ENCODE data around the gene CELA3A.
"Not testable (repeated sequence)": the region's sequence is repeated elsewhere in the genome, so short reads cannot be mapped to it uniquely, and the experiment has no call there.

The CELA3A gene

DNA sequence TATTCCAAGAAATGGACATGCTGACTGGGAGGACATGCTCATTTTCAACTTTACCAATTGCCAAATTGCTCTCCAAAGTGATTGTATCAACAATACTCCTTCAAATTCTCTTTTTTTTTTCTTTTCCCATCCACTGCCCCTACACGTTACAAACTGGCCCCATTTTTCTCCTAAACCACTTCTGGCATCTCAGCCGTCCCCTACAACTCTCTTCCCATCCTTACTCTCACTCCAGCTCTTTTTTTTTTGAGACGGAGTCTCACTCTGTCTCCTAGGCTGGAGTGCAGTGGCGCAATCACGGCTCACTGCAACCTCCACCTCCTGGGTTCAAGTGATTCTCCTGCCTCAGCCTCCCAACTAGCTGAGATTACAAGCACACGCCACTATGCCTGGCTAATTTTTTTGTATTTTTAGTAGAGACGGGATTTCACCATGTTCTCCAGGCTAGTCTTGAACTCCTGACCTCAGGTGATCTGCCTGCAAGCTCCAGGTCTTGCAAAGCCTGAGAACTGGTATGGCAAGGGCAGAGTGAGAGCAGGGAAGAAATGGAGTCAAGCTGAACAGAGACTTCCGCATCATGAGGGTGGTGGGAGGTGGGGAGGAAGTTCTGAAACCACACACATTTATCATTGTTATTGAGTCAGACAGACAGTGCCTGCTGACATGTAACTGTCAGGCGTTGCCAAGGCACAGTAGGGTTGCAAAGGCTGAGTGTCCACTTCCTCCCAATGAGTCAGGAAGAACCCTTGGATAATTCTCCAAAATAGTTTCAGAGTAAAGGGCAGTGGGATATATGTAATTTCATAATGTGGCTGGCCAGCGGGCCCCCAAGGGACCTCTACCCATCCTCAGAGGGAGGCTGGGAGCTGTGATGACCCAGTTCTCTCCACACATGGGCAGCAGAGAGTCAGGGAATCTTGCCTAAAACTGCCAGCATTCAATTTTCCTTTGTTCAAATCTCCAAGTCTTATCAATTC is 17.4 kb downstream of the CELA3A start:
- in situ Hi-C loops (cut with MboI; ENCODE audit: low sequenced_read_pairs) = no loop called here

DNA sequence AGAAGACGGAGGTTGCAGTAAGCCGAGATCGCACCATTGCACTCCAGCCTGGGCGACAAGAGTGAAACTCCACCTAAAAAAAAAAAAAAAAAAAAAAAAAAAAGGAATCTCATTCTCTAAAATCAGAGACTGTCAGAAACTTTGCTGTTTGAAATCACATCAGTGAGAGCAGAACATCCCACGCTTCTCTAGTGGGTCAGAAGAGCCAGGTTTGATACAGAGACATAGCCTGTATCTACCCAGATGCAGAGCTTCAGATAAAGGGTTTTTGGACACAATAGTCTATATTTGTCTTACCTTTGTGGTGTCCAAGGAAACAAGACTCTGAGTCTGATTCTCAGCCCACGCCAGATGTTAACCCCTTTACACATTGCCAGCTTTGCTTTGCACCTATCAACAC is 19.6 kb downstream of the CELA3A start:
- in situ Hi-C loops (cut with MboI; ENCODE audit: low sequenced_read_pairs) = no loop called here

- in situ Hi-C loops (cut with MboI; ENCODE audit: low sequenced_read_pairs) = no loop called here
These were observed 23.3 kb downstream of the CELA3A start for GRCh38 chr1:22024485-22025367.

DNA sequence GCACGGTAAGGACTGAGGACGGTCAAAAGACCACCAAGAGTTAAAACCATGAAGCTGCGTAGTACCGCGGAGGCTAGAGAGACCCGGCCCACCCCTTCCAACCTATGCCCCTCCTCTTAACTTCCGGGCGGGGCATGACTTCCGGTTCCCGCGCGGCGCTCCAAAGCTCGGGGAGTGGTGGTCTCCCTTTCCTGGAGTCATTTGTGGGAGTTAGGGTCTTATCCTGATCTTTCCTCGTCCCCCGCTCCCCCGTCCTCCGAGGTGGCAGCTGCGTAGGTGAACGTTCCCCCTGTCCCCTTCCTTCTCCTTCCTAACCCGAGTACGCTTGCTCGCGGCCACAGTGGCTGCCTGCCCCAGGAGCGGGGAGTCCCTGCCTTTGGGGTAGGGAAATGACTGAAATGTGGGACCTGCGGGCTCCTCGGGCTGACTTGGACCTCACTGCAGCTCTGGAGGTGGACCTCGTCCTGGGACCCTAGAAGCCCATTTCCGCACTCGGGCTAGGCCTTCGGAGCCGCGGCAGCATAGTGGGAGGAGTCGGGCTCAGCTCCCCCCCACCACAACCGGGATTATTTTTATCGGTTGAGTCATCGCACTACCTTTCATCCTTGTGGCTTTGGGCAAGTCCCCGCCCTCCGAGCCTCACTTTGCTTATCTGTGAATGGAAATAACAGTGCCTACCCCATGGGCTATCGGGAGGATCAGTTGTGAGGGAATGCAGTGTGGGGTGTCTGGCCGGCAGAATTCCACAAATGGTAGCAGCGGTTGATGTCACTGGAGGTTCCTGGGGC is 24.1 kb downstream of the CELA3A start:
- in situ Hi-C loops (cut with MboI; ENCODE audit: low sequenced_read_pairs) = no loop called here

DNA sequence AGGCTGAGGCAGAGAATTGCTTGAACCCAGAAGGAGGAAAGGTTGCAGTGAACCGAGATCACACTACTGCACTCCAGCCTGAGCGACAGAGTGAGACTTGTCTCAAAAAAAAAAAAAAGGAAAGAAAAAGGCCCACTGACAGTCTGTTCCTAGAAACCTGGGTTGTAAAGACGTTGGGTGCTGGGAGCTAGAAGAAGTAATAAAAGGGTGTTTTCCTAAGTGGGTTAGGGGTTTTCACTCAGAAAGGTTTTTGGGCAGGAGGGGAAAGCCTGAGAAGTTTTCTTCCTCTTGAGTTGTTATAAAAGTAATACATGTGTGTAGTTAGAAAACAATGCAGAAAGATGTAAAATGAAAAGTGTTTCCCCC is 25.4 kb downstream of the CELA3A start:
- in situ Hi-C loops (cut with MboI; ENCODE audit: low sequenced_read_pairs) = no loop called here

GRCh38 chr1:22030057-22030456 is 28.6 kb downstream of the CELA3A start:
- in situ Hi-C loops (cut with MboI; ENCODE audit: low sequenced_read_pairs) = no loop called here

DNA sequence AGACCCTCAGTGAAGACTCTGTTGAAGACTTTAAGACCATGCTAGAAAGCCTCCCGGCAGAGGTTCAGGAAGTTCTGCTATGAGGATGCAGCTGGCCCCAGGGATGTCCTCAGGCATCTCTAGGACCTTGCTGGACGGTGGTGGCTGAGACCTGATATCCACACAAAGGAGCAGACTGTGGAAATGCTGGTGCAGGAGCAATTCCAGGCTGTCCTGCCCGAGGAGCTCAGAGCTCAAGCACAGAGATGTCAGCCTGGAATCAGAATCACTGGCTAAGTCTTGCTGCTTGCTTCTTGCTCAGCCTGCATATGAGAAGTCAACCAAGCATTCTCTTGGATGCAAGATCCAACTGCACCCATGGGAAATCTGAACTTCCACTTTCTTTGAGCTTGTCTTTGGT is 29.0 kb downstream of the CELA3A start:
- in situ Hi-C loops (cut with MboI; ENCODE audit: low sequenced_read_pairs) = no loop called here

- in situ Hi-C loops (cut with MboI; ENCODE audit: low sequenced_read_pairs) = no loop called here
These were observed 29.9 kb downstream of the CELA3A start for GRCh38 chr1:22031214-22031962.

DNA sequence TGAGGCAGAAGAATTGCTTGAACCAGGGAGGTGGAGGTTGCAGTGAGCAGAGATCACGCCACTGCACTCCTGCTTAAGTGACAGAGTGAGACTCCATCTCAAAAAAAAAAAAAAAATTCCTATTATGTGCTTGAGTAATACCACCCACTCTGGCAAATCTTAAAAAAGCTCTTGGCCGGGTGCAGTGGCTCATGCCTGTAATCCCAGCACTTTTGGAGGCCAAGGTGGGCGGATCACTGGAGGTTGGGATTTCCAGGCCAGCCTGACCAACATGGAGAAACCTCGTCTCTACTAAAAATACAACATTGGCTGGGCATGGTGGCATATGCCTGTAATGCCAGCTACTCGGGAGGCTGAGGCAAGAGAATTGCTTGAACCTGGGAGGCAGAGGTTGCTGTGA is 33.4 kb downstream of the CELA3A start:
- in situ Hi-C loops (cut with MboI; ENCODE audit: low sequenced_read_pairs) = not testable (repeated sequence)

DNA sequence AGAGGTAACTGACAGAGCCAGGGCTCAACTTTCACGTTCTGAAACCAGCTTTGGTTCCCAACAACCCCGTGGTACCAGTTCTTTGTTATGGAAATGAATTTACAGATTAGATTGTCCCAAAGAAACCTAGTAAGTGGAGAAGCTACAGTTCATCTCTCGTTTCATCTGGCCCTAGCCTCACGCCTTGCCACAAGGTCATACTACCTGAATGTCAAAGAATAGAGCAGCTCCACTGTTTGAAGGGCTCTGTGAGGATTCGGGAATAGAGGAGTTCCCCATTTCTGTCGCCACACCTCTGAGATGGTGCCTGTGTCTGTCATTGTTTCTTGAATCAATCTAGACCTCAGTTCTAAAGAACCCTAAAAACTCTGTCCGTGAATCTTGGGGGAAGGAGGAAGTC is 36.1 kb downstream of the CELA3A start:
- in situ Hi-C loops (cut with MboI; ENCODE audit: low sequenced_read_pairs) = no loop called here

DNA sequence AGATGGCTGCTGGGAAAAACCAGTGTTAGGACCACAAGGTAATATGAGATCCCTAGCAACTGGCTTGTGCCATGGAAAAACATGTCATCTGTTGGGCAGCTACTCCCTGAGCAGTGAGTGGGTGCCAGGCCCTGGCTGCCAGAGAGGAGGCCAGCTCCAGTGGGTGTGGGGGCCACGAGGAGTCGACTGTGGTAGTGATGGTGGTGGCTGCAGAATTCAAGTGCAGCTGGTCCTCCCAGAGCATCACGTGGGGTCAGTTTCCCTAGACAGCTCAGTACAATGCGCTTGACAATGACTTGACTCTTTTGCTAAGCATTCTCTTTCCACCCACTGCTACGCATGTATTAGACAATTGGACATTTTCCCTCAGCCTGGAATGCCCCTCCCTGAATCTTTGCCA is 36.6 kb downstream of the CELA3A start:
- in situ Hi-C loops (cut with MboI; ENCODE audit: low sequenced_read_pairs) = no loop called here

- in situ Hi-C loops (cut with MboI; ENCODE audit: low sequenced_read_pairs) = no loop called here
These were observed 38.3 kb downstream of the CELA3A start for GRCh38 chr1:22039594-22040285.

DNA sequence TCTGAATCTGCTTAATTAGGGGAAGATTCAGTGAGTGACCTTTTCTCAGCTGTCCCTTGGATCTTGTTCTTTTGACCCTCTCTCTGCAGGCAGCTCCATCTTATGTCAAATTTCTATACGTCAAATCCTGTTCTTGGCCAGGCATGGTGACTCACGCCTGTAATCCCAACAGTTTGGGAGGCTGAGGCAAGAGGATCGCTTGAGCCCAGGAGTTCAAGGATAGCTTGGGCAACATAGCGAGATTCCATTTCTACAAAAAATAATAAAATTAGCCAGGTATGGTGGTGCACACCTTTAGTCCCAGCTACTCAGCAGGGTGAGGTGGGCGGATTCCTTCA is 38.8 kb downstream of the CELA3A start:
- in situ Hi-C loops (cut with MboI; ENCODE audit: low sequenced_read_pairs) = no loop called here

GRCh38 chr1:22041505-22041904 is 40.0 kb downstream of the CELA3A start:
- in situ Hi-C loops (cut with MboI; ENCODE audit: low sequenced_read_pairs) = no loop called here

- in situ Hi-C loops (cut with MboI; ENCODE audit: low sequenced_read_pairs) = no loop called here
These were observed 41.8 kb downstream of the CELA3A start for GRCh38 chr1:22043198-22043769.

DNA sequence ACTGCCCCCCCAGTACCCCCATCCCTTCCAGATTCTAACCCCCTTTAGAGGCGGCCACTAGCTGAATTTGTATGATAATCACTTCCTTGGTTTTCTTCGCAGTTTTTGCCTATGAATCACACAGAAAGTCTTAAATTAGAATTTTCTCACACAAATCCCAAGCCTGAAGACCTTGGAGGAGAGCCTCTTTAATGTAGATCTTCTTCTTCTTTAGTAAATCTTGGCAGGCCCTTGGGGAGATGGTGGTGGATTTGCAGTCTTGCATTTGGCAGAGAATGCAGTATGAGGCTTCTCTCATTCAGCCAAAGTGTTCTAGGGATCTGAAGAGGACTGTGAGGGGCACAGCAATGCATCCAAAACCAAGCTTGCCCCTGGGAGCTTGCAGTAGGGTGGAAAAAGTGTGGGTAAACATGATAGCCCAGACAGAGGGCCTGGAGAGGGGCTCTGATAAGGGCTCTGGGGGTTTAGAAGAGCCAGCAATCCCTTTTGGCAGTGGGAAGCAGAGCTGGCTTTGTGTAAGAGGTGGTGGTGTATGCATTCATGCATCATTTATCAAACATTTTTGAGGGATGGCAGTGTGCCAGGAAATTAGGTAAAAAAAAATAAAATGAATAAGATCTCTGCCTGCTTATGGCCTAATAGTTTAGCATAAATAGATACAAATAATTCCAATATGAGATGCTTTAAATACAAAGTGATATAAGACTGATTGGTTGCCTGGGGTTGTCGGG is 43.4 kb downstream of the CELA3A start:
- in situ Hi-C loops (cut with MboI; ENCODE audit: low sequenced_read_pairs) = no loop called here

- in situ Hi-C loops (cut with MboI; ENCODE audit: low sequenced_read_pairs) = no loop called here
These were observed 44.3 kb downstream of the CELA3A start for GRCh38 chr1:22045604-22046228.
